Stomach (tissue), 9 donors: ENCODE measurements around the gene SLC1A2. TPM values are rescaled to one million over a fixed set of nuclear protein-coding genes. Genes with fewer than 3 reads are reported as not detected.

Experiments used
- DNase-seq, 2 donors: peaks; one replicate each; pipeline versions ENCODE4 v3.0.0 to v3.0.0-alpha.2; 2013 to 2019
- H3K27ac ChIP-seq, 5 donors: fragments of 200-600 bp in 4 of 5; sonication (generic) in 4 of 5; one replicate each; pipeline ENCODE4 v1.5.1; 2013 to 2019; ENCODE audit warnings: mild to moderate bottlenecking in 1 of 5, moderate library complexity in 1 of 5
- H3K27me3 ChIP-seq, 3 donors: fragments of 200-600 bp; sonication (generic); one replicate each; pipeline ENCODE4 v1.5.1; 2017 to 2019; ENCODE audit warnings: mixed run types in 1 of 3
- H3K36me3 ChIP-seq, 4 donors: fragments of 200-600 bp; sonication (generic); 1 replicate in 3 of 4; 2 replicates in 1 of 4; pipeline ENCODE4 v1.5.1; 2016 to 2019
- H3K4me1 ChIP-seq, 4 donors: fragments of 200-600 bp; sonication (generic); one replicate each; pipeline ENCODE4 v1.5.1; 2016 to 2019
- H3K4me3 ChIP-seq, 4 donors: fragments of 200-600 bp; sonication (generic) in 3 of 4; one replicate each; pipeline ENCODE4 v1.5.1; 2016 to 2019; ENCODE audit warnings: mild to moderate bottlenecking in 1 of 4
- H3K9me3 ChIP-seq, 4 donors: fragments of 200-600 bp; sonication (generic); one replicate each; pipeline ENCODE4 v1.5.1; 2016 to 2019
- EP300 ChIP-seq: sonication (generic); formaldehyde crosslinking; IDR thresholded peaks from one replicate; pipeline ENCODE4 v1.6.1; 2017; ENCODE audit warnings: antibody characterized with exemption
- POLR2A ChIP-seq, 4 donors: fragments of 450-650 bp; IDR thresholded peaks; one replicate each; pipeline ENCODE4 v1.6.1; 2016; ENCODE audit warnings: antibody characterized with exemption in 4 of 4, control low read depth in 2 of 4, mild to moderate bottlenecking in 1 of 4, moderate library complexity in 1 of 4
- POLR2AphosphoS5 ChIP-seq, 3 donors: sonication (generic); formaldehyde crosslinking; IDR thresholded peaks; one replicate each; pipeline ENCODE4 v1.6.1; 2016; ENCODE audit warnings: antibody characterized with exemption in 3 of 3
- WGBS, 5 donors: extraction: QIAGEN DNeasy Blood & Tissue Kit in 3 of 5; methylation state at CpG; one replicate each; pipeline versions ENCODE4 v1.1.5 to v1.1.7; 2013 to 2018; 5-methylcytosine and 5-hydroxymethylcytosine counted together
- intact Hi-C: fragments of 100-400 bp; cut with DNase I; formaldehyde crosslinking; loops from one replicate; pipeline ENCODE4 v1.15.1; 2023; ENCODE audit warnings: low total_unique reads
- polyA plus RNA-seq, 3 donors: library from polyadenylated mRNA; stranded (reverse); fragments of 200-250 nt; gene quantifications; one replicate each; pipeline ENCODE4 v1.2.3, GENCODE V29; 2013
- total RNA-seq, 5 donors: library from RNA; depleted of rRNA; stranded (reverse); fragments of >200 nt; gene quantifications; one replicate each; pipeline versions ENCODE4 v1.1.0 to v1.2.3, GENCODE V29; 2014 to 2016
- TF ChIP-seq, protein P1 (sequence below), 7 experiments: fragments of 450-650 bp in 4 of 7; fragments of 200-600 bp in 3 of 7; sonication (generic) in 3 of 7; IDR thresholded peaks; one replicate each; pipeline ENCODE4 v1.5.1; 2016 to 2019; ENCODE audit warnings: antibody characterized with exemption in 7 of 7, control low read depth in 2 of 7, mild to moderate bottlenecking in 1 of 7
- donor health status: healthy with polysubstance abuse.
- donor health status: Bipolar disorder and iron deficiency.
- donor health status: healthy.

The SLC1A2 gene
- total and polyA plus RNA-seq, 8 donors = 1.3 to 13.4 (median 3.2) TPM; not detected in 1

DNA sequence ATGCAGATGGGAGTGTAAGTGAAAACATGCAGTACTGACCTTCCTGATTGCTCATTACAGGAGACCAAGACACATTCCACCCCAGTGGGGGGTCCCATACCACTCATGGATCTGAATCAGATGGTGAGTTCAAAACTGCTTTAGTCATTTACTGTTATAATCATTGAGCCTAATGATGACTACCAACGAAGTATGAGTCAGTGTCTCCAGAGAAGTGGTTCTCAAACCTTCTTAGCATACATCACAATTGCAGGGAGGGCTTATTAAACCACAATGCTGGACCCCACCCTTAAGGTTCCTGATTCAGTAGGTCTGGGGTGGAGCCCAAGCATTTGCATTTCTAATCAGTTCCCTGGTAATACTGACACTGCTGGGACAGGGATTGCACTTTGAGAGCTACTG lies 204.6 kb downstream of the SLC1A2 start:
- 41 to 62% (median 58%) methylated on average over 1 of the region's 1 CpG for WGBS, 5 donors
- DNase-seq = no peak
- H3K4me3 ChIP-seq = no peak overlapping the region
- no peaks in the 10 kb centered on the region for H3K27me3 ChIP-seq
- H3K36me3 ChIP-seq = peaks cover 10 to 58% (median 36%) of the 10 kb centered on the region in 4 donors
- H3K27ac ChIP-seq = peak overlapping the region in 1 of 5 donors; percentile 55
- TF ChIP-seq POLR2AphosphoS5 (IDR thresholded peaks at IDR 0.05) (peak in 1 of 3 donors; percentile 45), EP300 (no peak), POLR2A (IDR thresholded peaks at IDR 0.05) (no peak)
- TF ChIP-seq, protein P1, sequence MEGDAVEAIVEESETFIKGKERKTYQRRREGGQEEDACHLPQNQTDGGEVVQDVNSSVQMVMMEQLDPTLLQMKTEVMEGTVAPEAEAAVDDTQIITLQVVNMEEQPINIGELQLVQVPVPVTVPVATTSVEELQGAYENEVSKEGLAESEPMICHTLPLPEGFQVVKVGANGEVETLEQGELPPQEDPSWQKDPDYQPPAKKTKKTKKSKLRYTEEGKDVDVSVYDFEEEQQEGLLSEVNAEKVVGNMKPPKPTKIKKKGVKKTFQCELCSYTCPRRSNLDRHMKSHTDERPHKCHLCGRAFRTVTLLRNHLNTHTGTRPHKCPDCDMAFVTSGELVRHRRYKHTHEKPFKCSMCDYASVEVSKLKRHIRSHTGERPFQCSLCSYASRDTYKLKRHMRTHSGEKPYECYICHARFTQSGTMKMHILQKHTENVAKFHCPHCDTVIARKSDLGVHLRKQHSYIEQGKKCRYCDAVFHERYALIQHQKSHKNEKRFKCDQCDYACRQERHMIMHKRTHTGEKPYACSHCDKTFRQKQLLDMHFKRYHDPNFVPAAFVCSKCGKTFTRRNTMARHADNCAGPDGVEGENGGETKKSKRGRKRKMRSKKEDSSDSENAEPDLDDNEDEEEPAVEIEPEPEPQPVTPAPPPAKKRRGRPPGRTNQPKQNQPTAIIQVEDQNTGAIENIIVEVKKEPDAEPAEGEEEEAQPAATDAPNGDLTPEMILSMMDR (IDR thresholded peaks at IDR 0.05) = no peak
- peaks cover 0 to 66% (median 30%) of the 10 kb centered on the region in 4 donors for H3K4me1 ChIP-seq
- intact Hi-C loops = no loop called here
- peaks cover 0 to 4% (median 0%) of the 10 kb centered on the region in 4 donors for H3K9me3 ChIP-seq

DNA sequence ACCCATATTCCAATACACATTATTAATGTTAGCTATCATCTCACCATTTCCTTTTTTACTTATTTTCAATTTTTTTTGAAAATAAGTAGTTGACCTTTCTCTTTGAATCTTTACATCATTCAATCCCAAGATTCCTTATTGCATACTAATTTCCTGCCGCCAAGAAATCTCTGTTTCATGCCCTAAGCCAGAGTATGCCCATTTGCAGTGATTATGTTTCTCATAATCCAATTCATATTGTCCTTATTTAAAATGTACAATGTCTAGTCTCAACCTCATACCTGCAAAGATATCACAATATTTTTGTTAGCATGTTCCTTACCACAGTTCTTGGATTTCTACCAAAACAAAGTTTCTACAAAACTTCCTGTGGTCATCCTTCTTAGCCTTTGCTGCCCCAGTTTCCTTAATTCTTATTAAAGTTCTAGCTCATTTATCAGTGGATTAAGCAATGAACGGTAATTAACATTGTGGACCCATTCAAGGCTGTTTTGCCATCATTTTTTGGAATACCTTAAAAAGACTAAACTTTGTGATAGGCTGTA lies 205.1 kb downstream of the SLC1A2 start:
- intact Hi-C loops = no loop called here
- peaks cover 0 to 64% (median 29%) of the 10 kb centered on the region in 4 donors for H3K4me1 ChIP-seq
- peaks cover 0 to 4% (median 0%) of the 10 kb centered on the region in 4 donors for H3K9me3 ChIP-seq
- H3K36me3 ChIP-seq = peaks cover 10 to 58% (median 36%) of the 10 kb centered on the region in 4 donors
- WGBS, 5 donors = 67 to 84% (median 83%) methylated on average over 2 of the region's 2 CpGs
- TF ChIP-seq POLR2A (IDR thresholded peaks at IDR 0.05) (no peak), EP300 (no peak), POLR2AphosphoS5 (IDR thresholded peaks at IDR 0.05) (no peak)
- TF ChIP-seq, protein P1 (IDR thresholded peaks at IDR 0.05) = no peak
- no peaks in the 10 kb centered on the region for H3K27me3 ChIP-seq
- H3K27ac ChIP-seq = peak overlapping the region in 2 of 5 donors; percentile 4 to 55
- DNase-seq = no peak
- H3K4me3 ChIP-seq = no peak overlapping the region

DNA sequence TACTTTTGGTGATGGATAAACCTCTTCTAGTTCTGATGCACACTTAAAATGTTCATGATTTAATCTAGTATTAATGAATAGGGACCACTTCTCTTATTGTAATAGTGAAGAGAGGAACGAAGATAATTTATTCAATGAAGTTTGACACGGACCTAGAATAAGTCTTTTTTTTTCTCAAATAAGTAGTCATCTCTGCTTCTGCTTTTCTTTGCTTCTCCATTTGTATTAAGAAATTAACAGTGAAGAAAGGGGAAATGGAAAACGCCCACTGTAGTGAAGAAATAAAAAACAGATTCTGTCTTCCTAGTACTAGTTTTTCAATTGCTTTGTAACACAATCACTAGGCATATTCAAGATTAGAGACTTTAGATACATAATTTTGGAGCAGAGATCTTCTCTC lies 207.4 kb downstream of the SLC1A2 start:
- no peak for DNase-seq
- Histone ChIP-seq H3K4me3 (no peak overlapping the region), H3K4me1 (peaks cover 0 to 56% (median 19%) of the 10 kb centered on the region in 4 donors), H3K27ac (peak overlapping the region in 4 of 5 donors; percentile 49 to 69 (median 57)), H3K27me3 (no peaks in the 10 kb centered on the region), H3K9me3 (peaks cover 0 to 4% (median 0%) of the 10 kb centered on the region in 4 donors), H3K36me3 (peaks cover 10 to 62% (median 38%) of the 10 kb centered on the region in 4 donors)
- WGBS, 5 donors = 80 to 87% (median 85%) methylated on average over 3 of the region's 3 CpGs
- intact Hi-C loops = no loop called here
- TF ChIP-seq, protein P1 (IDR thresholded peaks at IDR 0.05) = no peak
- TF ChIP-seq EP300 = no peak
- no peak for TF ChIP-seq POLR2A (IDR thresholded peaks at IDR 0.05)
- TF ChIP-seq POLR2AphosphoS5 (IDR thresholded peaks at IDR 0.05) = no peak

DNA sequence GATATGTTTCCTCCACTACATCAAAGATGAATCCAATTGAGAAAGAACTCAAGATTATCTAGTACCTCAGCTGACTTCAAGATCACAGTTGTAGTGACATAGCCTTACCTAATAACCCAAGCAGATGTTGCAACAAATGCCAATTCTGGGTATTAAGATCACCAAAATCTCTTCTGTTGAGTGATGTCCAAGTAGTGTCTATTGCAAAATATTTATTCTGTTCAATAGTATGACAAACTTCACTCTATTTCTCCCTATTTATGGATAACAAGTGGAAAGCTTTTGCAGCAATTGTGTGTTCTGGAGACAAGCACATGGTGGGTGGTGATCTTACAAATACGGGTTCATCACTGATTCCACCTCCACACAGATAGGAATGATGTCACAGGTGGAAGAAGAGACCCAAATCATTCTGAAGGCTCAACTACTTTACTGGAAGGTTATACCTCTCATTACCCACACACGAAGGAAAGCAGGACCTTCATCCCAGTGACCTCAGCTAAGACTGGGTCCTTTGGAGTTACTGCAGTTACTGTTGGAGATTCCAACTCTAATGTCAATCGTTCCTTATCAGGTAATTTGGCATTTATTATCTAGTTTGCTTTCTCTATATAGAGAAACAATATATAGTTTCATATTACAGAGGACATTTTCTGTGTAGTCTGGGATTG lies 208.3 kb downstream of the SLC1A2 start:
- Histone ChIP-seq H3K36me3 (peaks cover 10 to 60% (median 33%) of the 10 kb centered on the region in 4 donors), H3K27me3 (no peaks in the 10 kb centered on the region), H3K27ac (no peak overlapping the region), H3K9me3 (peaks cover 0 to 4% (median 0%) of the 10 kb centered on the region in 4 donors), H3K4me1 (peaks cover 0 to 48% (median 18%) of the 10 kb centered on the region in 4 donors), H3K4me3 (no peak overlapping the region)
- TF ChIP-seq, protein P1 (IDR thresholded peaks at IDR 0.05) = no peak
- TF ChIP-seq POLR2AphosphoS5 (IDR thresholded peaks at IDR 0.05) = no peak
- TF ChIP-seq EP300 = no peak
- no peak for TF ChIP-seq POLR2A (IDR thresholded peaks at IDR 0.05)
- intact Hi-C loops = no loop called here
- WGBS, 5 donors = 41 to 73% (median 48%) methylated on average over 3 of the region's 3 CpGs
- DNase-seq = no peak
